Keratinocyte (primary cell): ENCODE data around the gene PDZRN3. TPM values are rescaled to one million over a fixed set of nuclear protein-coding genes. Genes with fewer than 3 reads are reported as not detected.

Experiments used
- DNase-seq: peaks from one replicate; pipeline ENCODE4 v3.0.0-alpha.2; 2011; ENCODE audit warnings: low read depth, missing footprints, low spot score
- FAIRE-seq: peaks from 2 replicates; lab custom pipeline; 2011; peaks lifted over from hg19 to GRCh38; lab: Jason Lieb, UNC
- H2AFZ ChIP-seq: 2 replicates; pipeline ENCODE4 v1.6.0; 2012; ENCODE audit warnings: low read length, control low read depth, inconsistent platforms; ENCODE audit not compliant: control insufficient read depth
- H3K27ac ChIP-seq: 2 replicates; pipeline ENCODE4 v1.5.1; 2011; ENCODE audit warnings: low read length; ENCODE audit not compliant: control insufficient read depth, insufficient read depth
- H3K27me3 ChIP-seq: 3 replicates; pipeline ENCODE4 v1.6.0; 2011; ENCODE audit warnings: low read length; ENCODE audit not compliant: control insufficient read depth, insufficient read depth; ENCODE audit errors: extremely low read depth
- H3K36me3 ChIP-seq, 2 experiments: 2 replicates in 1 of 2; 3 replicates in 1 of 2; pipeline ENCODE4 v1.5.1; 2011; ENCODE audit warnings: low read length in 2 of 2, mild to moderate bottlenecking in 1 of 2; ENCODE audit not compliant: control insufficient read depth in 2 of 2, insufficient read depth in 2 of 2; ENCODE audit errors: extremely low read depth in 1 of 2
- H3K4me1 ChIP-seq: 3 replicates; pipeline ENCODE4 v1.5.1; 2011; ENCODE audit warnings: low read length; ENCODE audit not compliant: control insufficient read depth, insufficient read depth; ENCODE audit errors: extremely low read depth
- H3K4me2 ChIP-seq: 3 replicates; pipeline ENCODE4 v1.6.0; 2011; ENCODE audit warnings: low read depth, low read length; ENCODE audit not compliant: control insufficient read depth, insufficient read depth; ENCODE audit errors: extremely low read depth
- H3K4me3 ChIP-seq, 3 experiments: fragments of 200-600 bp in 1 of 3; sonication (generic) in 1 of 3; 2 replicates in 2 of 3; 3 replicates in 1 of 3; pipeline ENCODE4 v1.5.1; 2011 to 2016; ENCODE audit warnings: low read length in 3 of 3, mild to moderate bottlenecking in 3 of 3, control low read depth in 2 of 3, inconsistent platforms in 1 of 3, low read depth in 1 of 3, mixed read lengths in 1 of 3, mixed run types in 1 of 3, moderate library complexity in 1 of 3; ENCODE audit not compliant: control insufficient read depth in 2 of 3, insufficient read depth in 2 of 3; ENCODE audit errors: extremely low read depth in 1 of 3
- H3K79me2 ChIP-seq: 2 replicates; pipeline ENCODE4 v1.6.0; 2012; ENCODE audit warnings: low read length; ENCODE audit not compliant: control insufficient read depth, insufficient read depth
- H3K9ac ChIP-seq: 3 replicates; pipeline ENCODE4 v1.6.0; 2011; ENCODE audit warnings: low read length; ENCODE audit not compliant: control insufficient read depth, insufficient read depth; ENCODE audit errors: extremely low read depth
- H3K9me1 ChIP-seq: 3 replicates; pipeline ENCODE4 v1.6.0; 2011; ENCODE audit warnings: low read length; ENCODE audit not compliant: control insufficient read depth, insufficient read depth; ENCODE audit errors: extremely low read depth
- H3K9me3 ChIP-seq: 2 replicates; pipeline ENCODE4 v1.5.1; 2012; ENCODE audit warnings: low read depth, low read length; ENCODE audit not compliant: control insufficient read depth
- H4K20me1 ChIP-seq: 3 replicates; pipeline ENCODE4 v1.6.0; 2011; ENCODE audit warnings: low read length; ENCODE audit not compliant: control insufficient read depth, insufficient read depth; ENCODE audit errors: extremely low read depth
- CTCF ChIP-seq, 3 experiments: IDR thresholded peaks in 1 of 3; conservative IDR thresholded peaks in 1 of 3; optimal IDR thresholded peaks in 1 of 3; 2 replicates in 2 of 3; 3 replicates in 1 of 3; pipeline versions ENCODE3 to v1.5.1; 2011; ENCODE audit warnings: low read length in 3 of 3, mild to moderate bottlenecking in 3 of 3, moderate library complexity in 2 of 3, control low read depth in 1 of 3, inconsistent platforms in 1 of 3; ENCODE audit not compliant: insufficient read depth in 2 of 3; ENCODE audit errors: extremely low read depth in 1 of 3
- EZH2 ChIP-seq: IDR thresholded peaks from one replicate; pipeline ENCODE4 v1.6.1; 2012; ENCODE audit warnings: inconsistent platforms, mild to moderate bottlenecking, low read length, moderate library complexity
- dilution Hi-C: fragments of 300-500 bp; cut with MboI; formaldehyde crosslinking; loops from one replicate; pipeline ENCODE4 v1.7.0; 2020; ENCODE audit warnings: low sequenced_read_pairs; ENCODE audit not compliant: extremely low pct_ligation_motif_present
- polyA plus RNA-seq, 5 experiments: library from polyadenylated mRNA; depleted of rRNA in 3 of 5; stranded (reverse) in 3 of 5; stranded (forward) in 1 of 5; unstranded in 1 of 5; fragments of >200 nt; gene quantifications; 1 replicate in 1 of 5; 2 replicates in 3 of 5; 3 replicates in 1 of 5; pipeline versions ENCODE4 v1.2.1 to v1.2.3, GENCODE V29; 2011 to 2012; ENCODE audit warnings: missing spikeins in 2 of 5, low read depth in 1 of 5, low replicate concordance in 1 of 5

The PDZRN3 gene
- polyA plus RNA-seq, 1 donor (not counting 4 experiments of a cell fraction or from before 2014, with no cell fraction given), result not detected

- Histone ChIP-seq H4K20me1 (no peaks in the 10 kb centered on the region), H3K4me1 (peaks cover 6% of the 10 kb centered on the region), H3K9me1 (no peaks in the 10 kb centered on the region), H3K27ac (no peak overlapping the region), H3K4me2 (no peak overlapping the region), H3K9ac (no peak overlapping the region), H3K4me3 (no peak overlapping the region), H2AFZ (no peak overlapping the region), H3K9me3 (no peaks in the 10 kb centered on the region), H3K27me3 (peaks cover 29% of the 10 kb centered on the region), H3K36me3 (no peaks in the 10 kb centered on the region), H3K79me2 (no peaks in the 10 kb centered on the region)
- FAIRE-seq (no peak), DNase-seq (no peak)
- TF ChIP-seq EZH2 (no peak), CTCF (optimal IDR thresholded peaks at IDR 0.05 in 1 of 3, IDR thresholded peaks at IDR 0.05 in 1 of 3, conservative IDR thresholded peaks at IDR 0.05 in 1 of 3; ENCODE audit: extremely low read depth in 1 of 3, insufficient read depth in 2 of 3, low read length in 3 of 3) (no peak)
- dilution Hi-C loops, result no loop called here
Measured at GRCh38 chr3:73621388-73621787, 3.4 kb downstream of the PDZRN3 start.

DNA sequence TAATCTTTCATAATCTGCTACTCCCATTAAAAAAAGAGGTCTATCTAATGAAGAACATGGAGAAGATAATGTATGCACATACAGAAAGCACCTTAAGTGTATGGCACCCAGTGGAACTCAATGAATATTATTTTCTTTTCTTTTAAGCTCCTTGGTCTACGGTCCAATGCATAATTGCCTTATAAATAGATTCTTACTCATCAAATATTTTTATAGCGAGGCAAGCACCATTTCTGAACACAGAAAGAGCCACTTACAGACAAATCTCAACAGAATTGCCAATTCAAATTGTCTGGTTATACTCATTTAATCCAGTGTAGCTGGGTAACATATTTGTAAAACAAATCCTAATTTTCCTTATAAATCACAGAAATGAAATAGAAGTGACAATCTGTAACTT is 6.3 kb downstream of the PDZRN3 start:
- H4K20me1 ChIP-seq, result no peaks in the 10 kb centered on the region
- no peaks in the 10 kb centered on the region for H3K4me1 ChIP-seq
- no peak for FAIRE-seq
- no peak for DNase-seq
- no peaks in the 10 kb centered on the region for H3K9me1 ChIP-seq
- H3K4me3 ChIP-seq, result no peak overlapping the region
- no peaks in the 10 kb centered on the region for H3K9me3 ChIP-seq
- no peak overlapping the region for H3K27ac ChIP-seq
- no peak overlapping the region for H2AFZ ChIP-seq
- no peaks in the 10 kb centered on the region for H3K36me3 ChIP-seq
- peaks cover 5% of the 10 kb centered on the region for H3K27me3 ChIP-seq
- no peak overlapping the region for H3K9ac ChIP-seq
- dilution Hi-C loops, result no loop called here
- TF ChIP-seq EZH2 (no peak), CTCF (optimal IDR thresholded peaks at IDR 0.05 in 1 of 3, IDR thresholded peaks at IDR 0.05 in 1 of 3, conservative IDR thresholded peaks at IDR 0.05 in 1 of 3; ENCODE audit: extremely low read depth in 1 of 3, insufficient read depth in 2 of 3, low read length in 3 of 3) (no peak)
- H3K79me2 ChIP-seq, result no peaks in the 10 kb centered on the region
- H3K4me2 ChIP-seq, result no peak overlapping the region
